ENCODE results near the gene EML6.

Gene EML6

DNA sequence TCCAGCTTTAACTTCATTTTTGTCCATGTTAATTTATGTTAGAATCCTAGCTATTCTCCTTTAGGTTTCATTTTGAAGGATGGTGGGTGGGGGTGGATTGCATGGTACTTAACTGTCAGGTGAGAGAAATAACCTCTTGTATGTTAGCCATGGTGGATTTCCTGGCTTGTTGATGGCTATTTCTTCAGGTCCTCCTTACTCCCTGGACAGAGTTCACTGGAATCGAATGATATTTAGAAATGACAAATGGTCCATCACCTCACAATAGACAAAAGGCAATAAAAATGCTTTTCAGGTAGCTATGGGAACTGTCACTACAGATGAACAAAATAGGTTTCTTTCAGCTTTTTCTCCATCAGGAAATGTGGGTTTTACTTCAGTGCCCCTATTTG lies 91.7 kb downstream of the EML6 start:
- no peak overlapping the region for H3K4me3 ChIP-seq (ENCODE audit: low read depth, low read length)
- TF ChIP-seq, protein P1, sequence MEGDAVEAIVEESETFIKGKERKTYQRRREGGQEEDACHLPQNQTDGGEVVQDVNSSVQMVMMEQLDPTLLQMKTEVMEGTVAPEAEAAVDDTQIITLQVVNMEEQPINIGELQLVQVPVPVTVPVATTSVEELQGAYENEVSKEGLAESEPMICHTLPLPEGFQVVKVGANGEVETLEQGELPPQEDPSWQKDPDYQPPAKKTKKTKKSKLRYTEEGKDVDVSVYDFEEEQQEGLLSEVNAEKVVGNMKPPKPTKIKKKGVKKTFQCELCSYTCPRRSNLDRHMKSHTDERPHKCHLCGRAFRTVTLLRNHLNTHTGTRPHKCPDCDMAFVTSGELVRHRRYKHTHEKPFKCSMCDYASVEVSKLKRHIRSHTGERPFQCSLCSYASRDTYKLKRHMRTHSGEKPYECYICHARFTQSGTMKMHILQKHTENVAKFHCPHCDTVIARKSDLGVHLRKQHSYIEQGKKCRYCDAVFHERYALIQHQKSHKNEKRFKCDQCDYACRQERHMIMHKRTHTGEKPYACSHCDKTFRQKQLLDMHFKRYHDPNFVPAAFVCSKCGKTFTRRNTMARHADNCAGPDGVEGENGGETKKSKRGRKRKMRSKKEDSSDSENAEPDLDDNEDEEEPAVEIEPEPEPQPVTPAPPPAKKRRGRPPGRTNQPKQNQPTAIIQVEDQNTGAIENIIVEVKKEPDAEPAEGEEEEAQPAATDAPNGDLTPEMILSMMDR (IDR thresholded peaks at IDR 0.05; ENCODE audit: low read depth, low read length) = no peak

DNA sequence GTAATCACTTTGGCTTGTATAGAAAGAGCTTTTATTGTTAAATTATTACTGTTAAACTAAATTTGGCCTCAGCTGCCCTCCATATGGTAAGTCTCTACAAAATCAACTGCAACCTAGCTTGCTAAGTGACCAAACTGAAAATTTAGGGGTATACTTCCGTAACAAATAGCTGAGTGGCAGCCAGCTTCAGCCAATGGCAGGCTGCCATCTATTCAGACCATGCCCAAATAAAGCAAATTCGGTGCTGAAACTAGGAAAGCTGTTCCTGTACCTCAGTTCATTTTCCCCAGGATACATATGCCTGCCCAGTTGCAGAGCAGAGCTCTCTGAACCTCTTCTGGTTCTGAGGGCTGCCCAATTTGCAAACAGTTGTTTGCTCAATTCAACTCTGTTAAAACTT lies 94.8 kb downstream of the EML6 start:
- TF ChIP-seq, protein P1 (IDR thresholded peaks at IDR 0.05; ENCODE audit: low read depth, low read length) = no peak

GRCh38 chr2:54820558-54820957 lies 97.1 kb downstream of the EML6 start:
- no peak overlapping the region for H3K4me3 ChIP-seq (ENCODE audit: low read depth, low read length)
- TF ChIP-seq, protein P1 (IDR thresholded peaks at IDR 0.05; ENCODE audit: low read depth, low read length) = no peak

More for the DNA sequence above, 94.8 kb downstream of the EML6 start:
- no peak overlapping the region for H3K4me3 ChIP-seq (ENCODE audit: low read depth, low read length)

GRCh38 chr2:54824567-54824966 lies 101.1 kb downstream of the EML6 start:
- H3K4me3 ChIP-seq (ENCODE audit: low read depth, low read length) = no peak overlapping the region
- TF ChIP-seq, protein P1 (IDR thresholded peaks at IDR 0.05; ENCODE audit: low read depth, low read length) = no peak

DNA sequence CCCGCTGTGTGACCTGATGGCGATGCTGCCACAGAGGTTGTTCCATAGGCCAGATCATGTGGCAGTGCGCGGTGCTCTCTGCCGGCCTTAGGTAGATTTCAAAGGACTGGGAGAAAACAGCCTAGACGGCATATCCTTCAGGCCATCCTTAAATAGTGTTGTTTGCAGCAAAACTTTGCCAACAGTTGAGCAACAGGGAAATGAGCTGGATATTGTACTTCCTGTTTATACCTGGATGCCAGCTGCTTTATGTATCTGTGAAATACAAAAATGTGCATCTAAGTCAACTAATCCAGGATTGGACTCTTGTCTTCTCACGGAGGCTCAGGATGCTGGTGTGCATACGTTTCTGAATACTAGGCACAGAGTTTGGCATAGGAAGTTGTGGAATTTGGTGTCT lies 107.1 kb downstream of the EML6 start:
- TF ChIP-seq, protein P1 (IDR thresholded peaks at IDR 0.05; ENCODE audit: low read depth, low read length) = no peak
- no peak overlapping the region for H3K4me3 ChIP-seq (ENCODE audit: low read depth, low read length)

GRCh38 chr2:54831480-54831879 lies 108.0 kb downstream of the EML6 start:
- TF ChIP-seq, protein P1 (IDR thresholded peaks at IDR 0.05; ENCODE audit: low read depth, low read length) = no peak
- H3K4me3 ChIP-seq (ENCODE audit: low read depth, low read length) = no peak overlapping the region

DNA sequence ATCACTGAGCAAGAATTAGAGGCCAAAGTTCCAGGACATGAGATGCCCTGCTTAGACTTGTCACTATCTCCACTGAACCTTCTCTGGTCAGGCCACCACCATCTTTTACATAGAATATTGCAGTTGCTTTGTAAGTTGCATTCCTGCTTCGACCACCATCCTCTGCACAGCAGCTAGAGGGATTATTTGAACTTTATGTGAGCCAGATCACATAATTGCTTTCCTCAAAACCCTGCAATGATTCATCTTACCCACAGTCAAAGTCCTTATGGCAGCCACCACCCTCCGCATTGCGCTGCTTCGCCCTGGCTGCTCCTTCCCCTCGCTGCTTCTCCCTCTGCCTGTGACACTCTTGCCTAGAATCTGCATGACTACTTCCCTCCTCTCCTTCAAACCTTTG lies 111.3 kb downstream of the EML6 start:
- no peak overlapping the region for H3K4me3 ChIP-seq (ENCODE audit: low read depth, low read length)
- TF ChIP-seq, protein P1 (IDR thresholded peaks at IDR 0.05; ENCODE audit: low read depth, low read length) = no peak
